A673 (cell line): ENCODE results near the gene SETD1A. TPM values are rescaled to one million over a fixed set of nuclear protein-coding genes. Genes with fewer than 3 reads are reported as not detected.

Source experiments
- BruUV-seq: library from RNA; stranded (reverse); fragments of 400-500 nt; replicated peaks from 2 replicates; lab custom pipeline; 2021; lab: Mats Ljungman, UMichigan
- CTCF ChIA-PET: fragments of 300-600 bp; sonication (Branson Sonifier 250); formaldehyde crosslinking; loops from one replicate; lab custom pipeline; 2022; ENCODE audit warnings: antibody characterized with exemption; lab: Charles Lee
- POLR2A ChIA-PET: fragments of 300-600 bp; sonication (Branson Sonifier 250); formaldehyde crosslinking; loops from one replicate; lab custom pipeline; 2022; ENCODE audit warnings: antibody characterized with exemption; ENCODE audit not compliant: low non-redundant PET; lab: Charles Lee
- DNase-seq: peaks from one replicate; pipeline ENCODE4 v3.0.0-alpha.2; 2015; ENCODE audit warnings: low spot score
- H3K27ac ChIP-seq: fragments of 200-600 bp; sonication (generic); 2 replicates; pipeline ENCODE4 v1.5.1; 2016; ENCODE audit warnings: mixed run types, low read depth, mild to moderate bottlenecking, mixed read lengths, antibody characterized with exemption, low read length; ENCODE audit not compliant: poor library complexity, severe bottlenecking
- H3K27me3 ChIP-seq: fragments of 200-600 bp; sonication (generic); replicated peaks from 2 replicates; pipeline ENCODE4 v1.6.1; 2017; ENCODE audit warnings: mixed run types, low read depth, mild to moderate bottlenecking, mixed read lengths, antibody characterized with exemption, low read length; ENCODE audit not compliant: insufficient read depth, poor library complexity
- H3K36me3 ChIP-seq: fragments of 200-600 bp; sonication (generic); 2 replicates; pipeline ENCODE4 v1.6.1; 2016; ENCODE audit warnings: mixed run types, mild to moderate bottlenecking, mixed read lengths, antibody characterized with exemption, low read length; ENCODE audit not compliant: insufficient read depth, poor library complexity, severe bottlenecking
- H3K4me1 ChIP-seq: fragments of 200-600 bp; sonication (generic); 2 replicates; pipeline ENCODE4 v1.6.1; 2017; ENCODE audit warnings: mixed run types, mild to moderate bottlenecking, mixed read lengths, antibody characterized with exemption, low read length; ENCODE audit not compliant: insufficient read depth, poor library complexity, severe bottlenecking
- H3K4me3 ChIP-seq: fragments of 200-600 bp; sonication (generic); 2 replicates; pipeline ENCODE4 v1.5.1; 2016; ENCODE audit warnings: low read depth, mixed run types, mild to moderate bottlenecking, mixed read lengths, low read length; ENCODE audit not compliant: poor library complexity, severe bottlenecking
- H3K9me3 ChIP-seq: fragments of 200-600 bp; sonication (generic); 2 replicates; pipeline ENCODE4 v1.6.1; 2016; ENCODE audit warnings: mixed run types, low read depth, mild to moderate bottlenecking, mixed read lengths, antibody characterized with exemption, low read length; ENCODE audit not compliant: poor library complexity, severe bottlenecking
- CTCF ChIP-seq: fragments of 300-800, 200-600 bp; sonication (generic); conservative IDR thresholded peaks from 2 replicates; pipeline ENCODE4 v1.5.1; 2017; ENCODE audit warnings: low read depth, mild to moderate bottlenecking, antibody characterized with exemption, low read length, moderate library complexity, mixed read lengths
- EZH2 ChIP-seq: fragments of 200-600 bp; sonication (generic); IDR thresholded peaks from 2 replicates; pipeline ENCODE4 v1.6.1; 2017; ENCODE audit warnings: borderline replicate concordance, low read depth, mild to moderate bottlenecking, mixed read lengths, antibody characterized with exemption, low read length; ENCODE audit not compliant: poor library complexity, severe bottlenecking
- intact Hi-C: fragments of 100-400 bp; cut with micrococcal nuclease; formaldehyde crosslinking; loops from one replicate; pipeline ENCODE4 v1.10.0; 2022; ENCODE audit not compliant: unreplicated experiment
- total RNA-seq: library from RNA; stranded (reverse); gene quantifications from 2 replicates; pipeline ENCODE4 v1.2.3, GENCODE V29; 2021

SETD1A gene
- total RNA-seq, 1 experiment from 2014 or later = 31.4 TPM

GRCh38 chr16:30996985-30997724, 39.6 kb downstream of the SETD1A start:
- TF ChIP-seq CTCF = no peak
- no peak for TF ChIP-seq EZH2
- ChIA-PET CTCF (interaction anchor here (1.0 kb wide), 1 partner anchor 12 kb away, joined by 5 read pairs; the partner anchor contains the start of gene HSD3B7), POLR2A (interaction anchor here (0.6 kb wide), 1 partner anchor 121 kb away, joined by 4 read pairs; no protein-coding TSS in a partner anchor)
- DNase-seq = peak; percentile 72
- Histone ChIP-seq H3K36me3 (no peaks in the 10 kb centered on the region), H3K4me3 (peak overlapping the region; percentile 50), H3K27ac (no peak overlapping the region), H3K4me1 (no peaks in the 10 kb centered on the region), H3K9me3 (no peaks in the 10 kb centered on the region), H3K27me3 (no peaks in the 10 kb centered on the region)
- intact Hi-C loops = loop anchor here (5.0 kb wide), 1 partner anchor 145 kb away; no protein-coding TSS in a partner anchor
- BruUV-seq = no TSS peak

GRCh38 chr16:30997725-30998711, 40.5 kb downstream of the SETD1A start:
- Histone ChIP-seq H3K27ac (no peak overlapping the region), H3K27me3 (no peaks in the 10 kb centered on the region), H3K4me1 (no peaks in the 10 kb centered on the region), H3K4me3 (peak overlapping the region; percentile 50), H3K36me3 (no peaks in the 10 kb centered on the region), H3K9me3 (no peaks in the 10 kb centered on the region)
- no TSS peak for BruUV-seq
- intact Hi-C loops = loop anchor here (5.0 kb wide), 1 partner anchor 144 kb away; no protein-coding TSS in a partner anchor
- POLR2A ChIA-PET = interaction anchor here (0.6 kb wide), 1 partner anchor 120 kb away, joined by 4 read pairs; no protein-coding TSS in a partner anchor
- TF ChIP-seq CTCF = no peak
- no peak for TF ChIP-seq EZH2
- DNase-seq = no peak
- CTCF ChIA-PET = interaction anchor here (1.0 kb wide), 1 partner anchor 13 kb away, joined by 5 read pairs; the partner anchor contains the start of gene HSD3B7
